IPS DF 4.7 (cell line): Measurements from ENCODE around the gene ZNF469.

ENCODE experiments used
- DNase-seq: peaks from one replicate; pipeline ENCODE4 v3.0.0-alpha.2; 2013; ENCODE audit warnings: low spot score; ENCODE audit errors: extremely low read depth

The ZNF469 gene

DNA sequence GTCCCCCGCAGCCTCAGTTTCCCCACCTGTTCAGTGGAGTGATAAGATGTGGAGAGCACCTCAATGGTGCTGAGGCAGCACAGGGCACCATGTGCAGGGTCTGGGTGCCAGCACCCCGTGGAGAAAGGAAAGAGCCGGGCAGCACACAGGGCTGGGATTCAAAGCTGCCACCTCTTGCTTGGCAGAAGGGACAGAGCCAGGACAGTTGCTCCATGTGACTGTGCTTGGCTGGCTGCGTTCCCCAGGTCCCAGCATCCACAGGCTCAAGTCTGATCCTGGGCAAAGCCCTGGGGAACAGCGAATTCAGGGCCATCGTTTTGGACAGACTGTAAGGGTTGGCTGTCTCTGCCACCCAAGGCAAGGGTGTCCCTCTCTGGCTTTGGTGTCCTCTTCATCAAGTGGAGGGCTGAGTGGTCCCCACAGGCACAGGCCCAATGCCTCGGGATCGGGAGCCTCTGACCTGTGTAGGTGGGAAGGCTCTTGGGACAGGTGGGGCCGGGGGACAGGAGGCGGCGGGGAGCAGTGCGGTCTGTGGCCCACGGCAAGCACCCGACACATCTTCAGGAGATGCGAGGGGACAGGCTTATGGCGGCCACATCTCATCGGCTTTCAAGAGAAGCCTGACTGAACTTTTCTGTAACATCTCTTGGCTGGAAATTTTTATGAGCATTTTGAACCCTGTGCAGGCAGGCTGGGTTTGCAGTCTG, 8.5 kb downstream of the ZNF469 start:
- DNase-seq: no peak

- no peak for DNase-seq
These were observed 9.4 kb downstream of the ZNF469 start for GRCh38 chr16:88392111-88392510.

DNA sequence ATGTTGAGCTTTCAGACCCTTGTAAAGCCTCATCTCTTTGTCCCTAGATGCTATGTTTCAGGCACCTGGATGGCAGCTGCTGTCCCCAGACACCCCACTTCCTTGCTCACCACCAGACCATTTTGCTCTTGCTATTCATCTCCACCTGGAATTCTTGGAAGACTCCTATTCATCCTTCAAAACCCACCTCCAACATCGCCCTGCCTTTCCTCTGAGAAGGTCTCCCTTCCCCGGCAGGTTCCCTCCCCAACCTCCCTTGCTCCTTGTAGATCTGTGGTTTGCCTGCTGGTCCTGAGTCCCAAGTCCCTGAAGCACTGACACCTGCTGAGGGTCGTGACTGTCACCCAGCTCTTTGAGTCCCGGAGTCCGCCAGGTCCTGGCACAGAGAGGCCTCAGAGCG, 9.9 kb downstream of the ZNF469 start:
- DNase-seq: no peak

- DNase-seq: no peak
These were observed 10.3 kb downstream of the ZNF469 start for GRCh38 chr16:88393034-88393433.

GRCh38 chr16:88393571-88393970, 10.8 kb downstream of the ZNF469 start:
- no peak for DNase-seq

DNA sequence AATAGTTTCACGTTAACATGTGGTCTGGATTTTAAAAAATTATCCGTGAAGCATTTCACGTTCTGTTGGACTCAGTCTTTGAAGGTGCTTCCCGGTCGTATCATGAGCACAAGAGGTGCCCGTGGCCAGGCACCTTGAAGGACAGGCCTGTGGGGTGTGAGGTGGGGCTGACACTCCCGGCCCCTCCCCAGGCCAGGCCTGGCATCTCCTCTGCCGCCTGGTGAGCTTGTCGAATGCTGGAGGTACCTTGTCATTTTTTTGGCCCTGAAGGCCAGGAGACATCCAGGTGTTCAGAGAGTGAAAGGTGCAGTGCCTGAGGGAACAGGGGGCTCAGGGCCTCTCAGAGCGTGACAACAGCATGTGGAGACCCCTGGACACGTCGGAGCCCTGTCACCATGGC, 11.7 kb downstream of the ZNF469 start:
- DNase-seq: no peak

DNA sequence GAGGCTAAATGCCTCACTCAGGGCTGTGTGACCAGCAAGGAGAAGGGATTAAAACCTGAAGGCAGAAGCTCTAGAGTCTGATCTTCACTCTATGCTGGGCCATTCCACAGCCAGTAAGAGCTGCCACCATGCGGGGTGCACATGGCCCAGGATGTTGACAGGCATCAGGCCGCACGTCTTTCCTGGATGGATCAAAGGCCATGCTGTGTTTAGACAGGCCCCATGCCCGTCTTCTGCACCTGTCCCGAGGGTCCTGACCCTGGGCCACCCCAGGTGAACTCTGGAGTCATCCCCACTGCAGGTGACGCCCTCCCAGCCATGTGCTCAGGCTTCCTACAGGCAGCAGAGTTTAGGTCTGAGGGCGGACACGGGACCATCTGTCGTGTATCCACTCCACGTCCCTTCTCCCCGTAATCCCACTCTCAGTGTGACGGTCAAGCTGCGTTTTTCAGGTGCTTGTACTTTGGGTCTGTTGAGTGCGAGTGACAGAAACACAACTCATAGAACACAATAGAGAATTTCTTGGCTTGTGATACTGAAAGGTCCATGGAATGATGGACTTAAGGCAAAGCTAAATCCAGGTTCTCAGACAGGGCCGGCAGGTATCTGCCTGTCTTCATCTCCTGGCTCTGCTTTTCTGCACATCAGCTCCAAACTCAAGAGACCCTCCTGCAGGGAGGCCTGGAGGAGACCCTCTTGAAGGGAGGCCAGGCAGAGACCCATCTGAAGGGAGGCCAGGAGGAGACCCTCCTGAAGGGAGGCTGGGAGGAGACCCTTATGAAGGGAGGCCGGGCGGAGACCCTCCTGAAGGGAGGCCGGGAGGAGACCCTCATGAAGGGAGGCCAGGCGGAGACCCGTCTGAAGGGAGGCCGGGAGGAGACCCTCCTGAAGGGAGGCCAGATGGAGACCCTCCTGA, 13.2 kb downstream of the ZNF469 start:
- DNase-seq: no peak

GRCh38 chr16:88398170-88398873, 15.6 kb downstream of the ZNF469 start:
- no peak for DNase-seq

DNA sequence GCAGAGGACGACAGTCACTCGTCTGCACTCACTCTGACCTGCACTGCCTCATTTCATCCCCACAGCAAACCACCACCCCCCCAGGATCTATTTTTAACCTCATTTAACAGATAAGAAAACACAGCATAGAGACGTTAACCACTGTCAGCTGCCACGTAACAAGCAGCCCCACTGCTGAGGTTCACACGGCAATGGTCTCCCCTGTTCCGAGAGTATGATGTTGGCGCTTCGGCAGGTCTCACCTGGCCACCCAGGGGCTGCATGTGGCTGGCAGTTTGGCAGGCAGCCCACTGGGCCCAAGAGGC, 16.1 kb downstream of the ZNF469 start:
- no peak for DNase-seq

- DNase-seq: no peak
These were observed 17.4 kb downstream of the ZNF469 start for GRCh38 chr16:88400186-88400585.

- DNase-seq: no peak
These were observed 19.0 kb downstream of the ZNF469 start for GRCh38 chr16:88401604-88402246.

GRCh38 chr16:88402551-88403240, 19.9 kb downstream of the ZNF469 start:
- DNase-seq: no peak

DNA sequence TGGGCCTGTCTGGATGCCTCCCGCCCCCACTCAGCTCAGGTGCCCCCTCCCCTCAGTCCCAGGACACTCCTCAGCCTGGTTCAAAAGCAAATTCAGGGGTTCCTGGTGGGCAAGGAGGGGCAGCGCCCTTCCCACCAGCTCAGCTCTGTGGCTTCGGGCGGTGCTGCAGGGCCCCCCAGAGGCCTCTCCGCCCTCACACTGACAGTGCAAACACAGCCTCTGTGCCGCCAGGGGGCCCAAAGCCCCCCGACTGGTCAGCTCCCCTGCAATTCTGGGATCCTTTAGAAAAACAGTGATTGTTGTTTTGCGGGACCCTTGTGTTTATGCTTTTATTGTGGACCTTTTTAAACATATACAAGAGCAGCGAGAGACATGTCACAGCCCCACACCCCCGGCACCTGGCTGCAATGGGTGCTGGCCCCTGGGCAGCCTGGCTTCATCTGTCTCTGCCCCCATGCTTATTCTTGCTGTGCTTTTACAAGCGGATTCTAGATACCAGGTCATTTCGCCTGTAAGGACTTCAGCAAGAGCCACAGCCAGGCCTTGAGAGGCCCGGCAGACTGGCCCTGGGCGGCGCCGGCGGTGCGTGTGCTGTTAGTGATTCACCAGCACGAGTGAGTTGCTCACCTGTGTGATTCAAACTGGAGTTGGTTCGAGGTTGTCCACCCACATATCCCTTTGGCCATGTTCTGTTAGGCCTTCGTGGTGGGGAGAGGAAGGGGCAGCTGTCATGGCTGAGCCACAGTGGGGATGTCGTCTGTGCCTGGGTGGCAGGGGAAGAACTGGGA, 21.2 kb downstream of the ZNF469 start:
- no peak for DNase-seq

- no peak for DNase-seq
These were observed 22.0 kb downstream of the ZNF469 start for GRCh38 chr16:88404769-88405168.

GRCh38 chr16:88405216-88406060, 22.7 kb downstream of the ZNF469 start:
- DNase-seq: no peak

DNA sequence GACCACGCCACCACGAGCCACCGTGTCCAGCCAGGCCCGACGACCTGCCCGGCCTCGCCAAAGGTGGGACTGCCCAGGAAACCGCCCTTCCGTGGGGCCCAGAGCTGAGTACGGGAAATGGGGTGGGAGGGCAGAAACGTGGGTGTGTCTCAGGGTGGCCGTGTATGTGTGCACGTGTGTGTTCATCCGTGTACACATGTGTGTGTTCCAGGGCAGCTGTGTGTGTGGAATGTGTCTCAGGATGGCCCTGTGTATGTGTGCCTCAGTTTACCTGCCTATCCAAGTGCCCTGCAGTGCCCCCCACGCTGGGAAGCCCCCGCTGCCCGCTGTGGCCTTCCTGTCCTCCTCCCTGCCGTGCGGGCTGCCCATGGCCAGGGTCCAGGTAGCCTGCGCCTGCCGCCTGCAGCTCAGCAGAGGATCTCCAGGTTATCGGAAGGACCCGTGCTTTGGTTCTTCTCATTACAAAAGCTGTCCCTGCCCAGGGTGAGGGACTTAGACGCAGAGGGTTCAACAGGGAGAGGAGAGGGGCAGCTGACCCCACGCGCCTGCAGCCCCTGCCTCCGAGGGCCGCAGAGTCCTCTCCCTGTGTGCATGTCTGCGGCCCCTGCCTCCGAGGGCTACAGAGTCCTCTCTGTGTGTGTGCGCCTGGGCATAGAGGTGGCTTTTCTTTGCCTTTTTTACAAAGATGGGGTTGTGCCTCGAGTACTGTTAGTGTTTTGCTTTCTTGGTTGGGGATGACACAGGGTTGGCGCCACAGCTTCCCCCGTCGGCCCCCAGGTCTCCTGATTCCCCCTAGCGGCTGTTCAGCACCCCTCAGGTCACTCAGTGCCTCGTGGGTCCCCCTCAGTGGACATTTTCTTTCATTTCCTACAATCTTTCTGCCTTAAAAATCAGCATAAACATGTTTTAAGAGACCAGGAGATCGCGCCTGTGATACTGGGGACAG, 23.6 kb downstream of the ZNF469 start:
- DNase-seq: no peak

- no peak for DNase-seq
These were observed 24.3 kb downstream of the ZNF469 start for GRCh38 chr16:88407042-88407420.

DNA sequence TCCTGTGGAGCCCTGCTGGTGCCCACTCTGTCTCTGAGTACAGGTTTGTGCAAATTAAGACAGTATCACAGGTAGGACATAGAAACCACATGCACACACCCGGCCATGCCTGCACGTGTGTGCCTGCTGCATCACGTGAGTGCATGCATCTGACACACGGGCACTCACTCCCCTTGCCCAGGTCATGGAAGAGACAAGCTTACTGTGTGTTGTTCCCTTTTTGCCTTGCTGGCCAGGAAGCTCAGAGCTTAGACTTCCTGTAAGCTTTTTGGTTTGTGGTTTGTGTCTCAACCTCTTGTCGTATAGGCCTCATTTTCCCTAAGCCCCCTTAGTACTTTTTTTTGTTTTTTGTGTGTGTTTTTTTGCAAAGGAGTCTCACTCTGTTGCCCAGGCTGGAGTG, 25.0 kb downstream of the ZNF469 start:
- no peak for DNase-seq
